ENCODE results near the gene CCL2.

The CCL2 gene

GRCh38 chr17:34275881-34276280 lies 20.8 kb downstream of the CCL2 start:
- DNase-seq: no peak

- no peak for DNase-seq
These were observed 21.7 kb downstream of the CCL2 start for GRCh38 chr17:34276826-34277225.

GRCh38 chr17:34283571-34283970 lies 28.5 kb downstream of the CCL2 start:
- no peak for DNase-seq

- DNase-seq: no peak
These were observed 30.3 kb downstream of the CCL2 start, which contains the start of gene CCL11 for GRCh38 chr17:34285286-34285792. Gene CCL11 (plus strand): TSS chr17:34285742. CDS start chr17:34285809, 67 bp downstream.

- DNase-seq: no peak
These were observed 32.8 kb downstream of the CCL2 start for GRCh38 chr17:34287875-34288274.

GRCh38 chr17:34290586-34290985 lies 35.5 kb downstream of the CCL2 start:
- DNase-seq: no peak

GRCh38 chr17:34291721-34292348 lies 36.8 kb downstream of the CCL2 start:
- no peak for DNase-seq

- DNase-seq: no peak
These were observed 43.9 kb downstream of the CCL2 start for GRCh38 chr17:34299027-34299426.

- no peak for DNase-seq
These were observed 45.0 kb downstream of the CCL2 start for GRCh38 chr17:34299956-34300577.

GRCh38 chr17:34300652-34301370 lies 45.7 kb downstream of the CCL2 start:
- DNase-seq: no peak

- no peak for DNase-seq
These were observed 46.9 kb downstream of the CCL2 start for GRCh38 chr17:34301986-34302385.

GRCh38 chr17:34302636-34303035 lies 47.6 kb downstream of the CCL2 start:
- DNase-seq: no peak

- no peak for DNase-seq
These were observed 48.5 kb downstream of the CCL2 start for GRCh38 chr17:34303606-34304005.

GRCh38 chr17:34305061-34305460 lies 50.0 kb downstream of the CCL2 start:
- no peak for DNase-seq

GRCh38 chr17:34305606-34306005 lies 50.5 kb downstream of the CCL2 start:
- DNase-seq: no peak

GRCh38 chr17:34306466-34306865 lies 51.4 kb downstream of the CCL2 start:
- no peak for DNase-seq

All from femur (tissue), 1 donor.